ENCODE results near the gene C10orf62.

The C10orf62 gene

DNA sequence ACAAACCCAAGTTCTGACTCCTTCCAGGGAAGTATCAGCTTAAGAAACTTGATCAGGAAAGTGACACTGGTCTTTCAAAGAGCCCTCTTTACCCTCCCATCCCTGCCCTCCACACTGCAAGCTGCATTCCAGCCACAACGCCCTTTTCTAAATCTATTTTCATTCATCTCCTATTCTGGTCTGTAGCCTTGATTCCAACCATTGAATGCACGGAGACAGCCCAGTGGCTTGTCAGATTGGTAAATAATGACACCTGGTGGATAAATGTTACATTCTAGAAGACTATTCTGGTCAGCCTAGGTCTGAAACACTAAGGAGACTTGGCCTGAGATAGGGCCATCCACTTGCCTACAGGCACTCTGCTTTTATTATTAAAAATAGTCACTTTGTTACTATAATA is 22.9 kb downstream of the C10orf62 start:
- H3K27ac ChIP-seq (replicated peaks): no peak overlapping the region
- peak in 1 of 2 experiments; percentile 19 for DNase-seq (ENCODE audit: low read depth in 1 of 2, low spot score in 1 of 2)
- H3K4me3 ChIP-seq (replicated peaks; ENCODE audit: insufficient read depth, low read length): no peak overlapping the region
- TF ChIP-seq POLR2AphosphoS5 (IDR thresholded peaks at IDR 0.05; ENCODE audit: low read depth): no peak
- TF ChIP-seq, protein P1, sequence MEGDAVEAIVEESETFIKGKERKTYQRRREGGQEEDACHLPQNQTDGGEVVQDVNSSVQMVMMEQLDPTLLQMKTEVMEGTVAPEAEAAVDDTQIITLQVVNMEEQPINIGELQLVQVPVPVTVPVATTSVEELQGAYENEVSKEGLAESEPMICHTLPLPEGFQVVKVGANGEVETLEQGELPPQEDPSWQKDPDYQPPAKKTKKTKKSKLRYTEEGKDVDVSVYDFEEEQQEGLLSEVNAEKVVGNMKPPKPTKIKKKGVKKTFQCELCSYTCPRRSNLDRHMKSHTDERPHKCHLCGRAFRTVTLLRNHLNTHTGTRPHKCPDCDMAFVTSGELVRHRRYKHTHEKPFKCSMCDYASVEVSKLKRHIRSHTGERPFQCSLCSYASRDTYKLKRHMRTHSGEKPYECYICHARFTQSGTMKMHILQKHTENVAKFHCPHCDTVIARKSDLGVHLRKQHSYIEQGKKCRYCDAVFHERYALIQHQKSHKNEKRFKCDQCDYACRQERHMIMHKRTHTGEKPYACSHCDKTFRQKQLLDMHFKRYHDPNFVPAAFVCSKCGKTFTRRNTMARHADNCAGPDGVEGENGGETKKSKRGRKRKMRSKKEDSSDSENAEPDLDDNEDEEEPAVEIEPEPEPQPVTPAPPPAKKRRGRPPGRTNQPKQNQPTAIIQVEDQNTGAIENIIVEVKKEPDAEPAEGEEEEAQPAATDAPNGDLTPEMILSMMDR (IDR thresholded peaks at IDR 0.05; ENCODE audit: insufficient read depth, low read length): no peak
- TF ChIP-seq, protein P2, sequence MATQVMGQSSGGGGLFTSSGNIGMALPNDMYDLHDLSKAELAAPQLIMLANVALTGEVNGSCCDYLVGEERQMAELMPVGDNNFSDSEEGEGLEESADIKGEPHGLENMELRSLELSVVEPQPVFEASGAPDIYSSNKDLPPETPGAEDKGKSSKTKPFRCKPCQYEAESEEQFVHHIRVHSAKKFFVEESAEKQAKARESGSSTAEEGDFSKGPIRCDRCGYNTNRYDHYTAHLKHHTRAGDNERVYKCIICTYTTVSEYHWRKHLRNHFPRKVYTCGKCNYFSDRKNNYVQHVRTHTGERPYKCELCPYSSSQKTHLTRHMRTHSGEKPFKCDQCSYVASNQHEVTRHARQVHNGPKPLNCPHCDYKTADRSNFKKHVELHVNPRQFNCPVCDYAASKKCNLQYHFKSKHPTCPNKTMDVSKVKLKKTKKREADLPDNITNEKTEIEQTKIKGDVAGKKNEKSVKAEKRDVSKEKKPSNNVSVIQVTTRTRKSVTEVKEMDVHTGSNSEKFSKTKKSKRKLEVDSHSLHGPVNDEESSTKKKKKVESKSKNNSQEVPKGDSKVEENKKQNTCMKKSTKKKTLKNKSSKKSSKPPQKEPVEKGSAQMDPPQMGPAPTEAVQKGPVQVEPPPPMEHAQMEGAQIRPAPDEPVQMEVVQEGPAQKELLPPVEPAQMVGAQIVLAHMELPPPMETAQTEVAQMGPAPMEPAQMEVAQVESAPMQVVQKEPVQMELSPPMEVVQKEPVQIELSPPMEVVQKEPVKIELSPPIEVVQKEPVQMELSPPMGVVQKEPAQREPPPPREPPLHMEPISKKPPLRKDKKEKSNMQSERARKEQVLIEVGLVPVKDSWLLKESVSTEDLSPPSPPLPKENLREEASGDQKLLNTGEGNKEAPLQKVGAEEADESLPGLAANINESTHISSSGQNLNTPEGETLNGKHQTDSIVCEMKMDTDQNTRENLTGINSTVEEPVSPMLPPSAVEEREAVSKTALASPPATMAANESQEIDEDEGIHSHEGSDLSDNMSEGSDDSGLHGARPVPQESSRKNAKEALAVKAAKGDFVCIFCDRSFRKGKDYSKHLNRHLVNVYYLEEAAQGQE (IDR thresholded peaks at IDR 0.05; ENCODE audit: insufficient replicate concordance, low read depth): no peak
- no peak for TF ChIP-seq SPI1 (IDR thresholded peaks at IDR 0.05; ENCODE audit: borderline replicate concordance, low read depth)
- H3K27me3 ChIP-seq (ENCODE audit: insufficient read depth, poor library complexity, severe bottlenecking): no peaks in the 10 kb centered on the region

DNA sequence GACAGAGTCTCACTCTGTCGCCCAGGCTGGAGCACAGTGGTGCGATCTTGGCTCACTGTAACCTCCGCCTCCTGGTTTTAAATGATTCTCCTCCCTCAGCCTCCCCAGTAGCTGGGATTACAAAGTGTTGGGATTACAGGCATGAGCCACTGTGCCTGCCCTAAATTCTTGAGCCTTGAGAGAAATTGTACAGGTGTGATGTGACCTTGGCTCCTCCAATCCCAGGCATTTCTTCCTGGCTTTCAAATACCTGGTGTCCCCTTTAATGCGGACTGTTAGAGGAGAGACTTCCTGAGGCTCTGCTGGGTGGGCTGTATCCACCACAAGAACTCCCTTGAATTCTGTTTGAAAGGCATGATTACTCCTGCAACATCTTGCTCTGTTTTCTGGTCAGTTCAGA is 28.8 kb downstream of the C10orf62 start:
- Histone ChIP-seq H3K4me3 (replicated peaks; ENCODE audit: insufficient read depth, low read length) (no peak overlapping the region), H3K27me3 (ENCODE audit: insufficient read depth, poor library complexity, severe bottlenecking) (no peaks in the 10 kb centered on the region), H3K27ac (replicated peaks) (no peak overlapping the region)
- DNase-seq (ENCODE audit: low read depth in 1 of 2, low spot score in 1 of 2): no peak
- no peak for TF ChIP-seq SPI1 (IDR thresholded peaks at IDR 0.05; ENCODE audit: borderline replicate concordance, low read depth)
- TF ChIP-seq POLR2AphosphoS5 (IDR thresholded peaks at IDR 0.05; ENCODE audit: low read depth): no peak
- TF ChIP-seq, protein P2 (IDR thresholded peaks at IDR 0.05; ENCODE audit: insufficient replicate concordance, low read depth): no peak
- TF ChIP-seq GABPA (IDR thresholded peaks at IDR 0.05; ENCODE audit: low read depth): no peak
- TF ChIP-seq, protein P1 (IDR thresholded peaks at IDR 0.05; ENCODE audit: insufficient read depth, low read length): no peak

DNA sequence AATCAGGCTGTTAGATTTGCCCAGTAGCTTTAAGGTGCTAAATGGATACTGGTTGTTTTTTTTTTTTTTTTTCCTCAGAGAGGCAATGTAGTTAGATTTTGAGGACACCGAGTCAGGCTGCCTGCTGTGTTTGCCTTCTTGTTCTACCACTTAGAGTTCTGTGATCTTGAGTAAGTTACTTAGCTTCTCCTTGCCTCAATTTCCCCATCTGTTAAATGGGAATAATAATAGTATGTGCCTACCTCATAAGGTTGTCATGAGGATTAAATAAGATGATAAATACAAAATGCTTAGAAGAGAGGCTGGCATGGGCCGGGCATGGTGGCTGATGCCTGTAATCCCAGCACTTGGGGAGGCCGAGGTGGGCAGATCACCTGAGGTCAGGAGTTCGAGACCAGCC is 29.2 kb downstream of the C10orf62 start:
- DNase-seq (ENCODE audit: low read depth in 1 of 2, low spot score in 1 of 2): no peak
- TF ChIP-seq POLR2AphosphoS5 (IDR thresholded peaks at IDR 0.05; ENCODE audit: low read depth): no peak
- no peak for TF ChIP-seq SPI1 (IDR thresholded peaks at IDR 0.05; ENCODE audit: borderline replicate concordance, low read depth)
- TF ChIP-seq GABPA (IDR thresholded peaks at IDR 0.05; ENCODE audit: low read depth): no peak
- TF ChIP-seq, protein P2 (IDR thresholded peaks at IDR 0.05; ENCODE audit: insufficient replicate concordance, low read depth): no peak
- TF ChIP-seq, protein P1 (IDR thresholded peaks at IDR 0.05; ENCODE audit: insufficient read depth, low read length): no peak

More for the DNA sequence above, 29.2 kb downstream of the C10orf62 start:
- Histone ChIP-seq H3K27me3 (ENCODE audit: insufficient read depth, poor library complexity, severe bottlenecking) (no peaks in the 10 kb centered on the region), H3K27ac (replicated peaks) (no peak overlapping the region), H3K4me3 (replicated peaks; ENCODE audit: insufficient read depth, low read length) (no peak overlapping the region)
